IPS-20b (cell line): ENCODE measurements around the gene TBC1D3H.
"Not testable (repeated sequence)": the region's sequence is repeated elsewhere in the genome, so short reads cannot be mapped to it uniquely, and the experiment has no call there.

Experiments
- H3K27ac ChIP-seq: one replicate; pipeline ENCODE4 v1.5.1; 2013; ENCODE audit warnings: low read length
- H3K27me3 ChIP-seq: 2 replicates; pipeline ENCODE4 v1.6.1; 2013; ENCODE audit warnings: mild to moderate bottlenecking, low read length, inconsistent platforms; ENCODE audit not compliant: insufficient read depth
- H3K36me3 ChIP-seq: 2 replicates; pipeline ENCODE4 v1.6.1; 2013; ENCODE audit warnings: low read depth, mild to moderate bottlenecking, inconsistent platforms, low read length, moderate library complexity; ENCODE audit not compliant: insufficient read depth
- H3K4me1 ChIP-seq: 2 replicates; pipeline ENCODE4 v1.6.1; 2013; ENCODE audit warnings: mild to moderate bottlenecking, control low read depth, inconsistent platforms, low read length, moderate library complexity; ENCODE audit not compliant: insufficient read depth
- H3K4me3 ChIP-seq: 2 replicates; pipeline ENCODE4 v1.5.1; 2013; ENCODE audit warnings: mild to moderate bottlenecking, low read length, inconsistent platforms
- H3K9ac ChIP-seq: 2 replicates; pipeline ENCODE4 v1.6.1; 2013; ENCODE audit warnings: low read depth, mild to moderate bottlenecking, inconsistent platforms, low read length, moderate library complexity
- H3K9me3 ChIP-seq: 2 replicates; pipeline ENCODE4 v1.6.1; 2013; ENCODE audit warnings: mild to moderate bottlenecking, low read depth, low read length, inconsistent platforms; ENCODE audit not compliant: insufficient read depth

TBC1D3H gene

DNA sequence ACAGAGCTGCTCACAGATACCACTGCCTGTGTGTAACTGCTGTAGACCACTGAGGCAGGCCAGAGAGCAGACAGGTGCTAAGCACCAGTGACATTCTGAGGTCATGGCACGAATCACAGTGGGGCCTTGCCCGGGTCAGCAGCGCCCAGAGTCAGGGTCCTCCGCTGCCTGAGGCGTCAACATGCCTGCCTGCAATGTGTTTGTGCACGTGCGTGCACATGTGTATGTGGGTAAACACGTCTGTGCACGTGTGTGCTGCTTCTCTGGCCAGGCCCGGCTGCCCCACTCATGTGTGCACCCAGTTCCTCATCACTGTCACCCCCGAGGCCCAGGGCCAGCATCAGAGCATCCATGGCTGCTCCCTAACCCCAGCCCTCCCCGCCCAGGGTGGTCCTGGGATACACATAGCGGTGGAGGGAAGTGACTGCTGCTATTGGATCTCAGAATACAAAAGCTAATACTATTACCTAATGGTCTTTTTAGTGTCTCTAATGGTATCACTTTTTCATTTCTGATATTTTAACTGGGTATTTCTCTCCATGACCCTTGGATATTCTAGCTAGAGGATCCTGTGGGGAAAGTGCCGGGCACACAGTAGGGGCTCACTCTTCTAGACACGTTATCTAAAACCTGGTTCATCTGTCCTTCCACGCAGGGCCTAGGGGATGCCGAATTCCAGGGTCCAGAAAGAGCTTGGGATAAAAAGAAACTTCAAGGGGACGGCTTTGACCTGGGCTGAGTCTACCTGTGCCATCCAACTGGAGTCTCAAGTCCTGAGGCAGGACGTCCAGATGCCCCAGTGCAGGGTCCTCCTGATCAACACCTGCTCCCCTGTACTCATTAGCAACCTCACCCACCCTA lies at the start of gene TBC1D3H:
TBC1D3H (minus strand) TSS at position 51 of the 861 bp plus-strand sequence. CDS start 1,540 bp downstream, outside the sequence.
- H3K4me3 ChIP-seq, H3K27me3 ChIP-seq, H3K4me1 ChIP-seq, H3K36me3 ChIP-seq, H3K9me3 ChIP-seq, H3K9ac ChIP-seq, H3K27ac ChIP-seq: not testable (repeated sequence)

DNA sequence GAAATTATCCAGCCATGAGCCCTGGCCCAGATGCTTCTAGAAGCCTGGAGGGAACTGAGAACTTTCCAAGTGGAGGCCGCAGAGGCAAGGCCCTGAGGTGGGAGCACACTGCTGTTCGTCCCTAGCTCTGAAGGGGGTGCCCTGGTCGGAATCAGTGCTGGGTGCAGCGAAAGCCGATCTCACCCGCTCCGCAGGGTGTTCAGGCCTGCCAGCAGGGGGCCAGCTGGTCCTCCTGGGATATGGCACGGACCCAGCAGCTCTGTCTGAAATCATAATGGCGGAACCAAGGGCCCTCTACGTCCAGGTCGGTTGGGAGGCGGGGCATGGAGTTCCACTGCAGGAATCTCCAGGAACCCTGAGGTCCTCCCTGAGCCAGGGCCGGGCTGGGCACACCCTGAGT lies 40.7 kb upstream of the TBC1D3H start:
- H3K9me3 ChIP-seq, H3K4me3 ChIP-seq, H3K4me1 ChIP-seq, H3K27ac ChIP-seq, H3K9ac ChIP-seq, H3K36me3 ChIP-seq, H3K27me3 ChIP-seq: not testable (repeated sequence)

DNA sequence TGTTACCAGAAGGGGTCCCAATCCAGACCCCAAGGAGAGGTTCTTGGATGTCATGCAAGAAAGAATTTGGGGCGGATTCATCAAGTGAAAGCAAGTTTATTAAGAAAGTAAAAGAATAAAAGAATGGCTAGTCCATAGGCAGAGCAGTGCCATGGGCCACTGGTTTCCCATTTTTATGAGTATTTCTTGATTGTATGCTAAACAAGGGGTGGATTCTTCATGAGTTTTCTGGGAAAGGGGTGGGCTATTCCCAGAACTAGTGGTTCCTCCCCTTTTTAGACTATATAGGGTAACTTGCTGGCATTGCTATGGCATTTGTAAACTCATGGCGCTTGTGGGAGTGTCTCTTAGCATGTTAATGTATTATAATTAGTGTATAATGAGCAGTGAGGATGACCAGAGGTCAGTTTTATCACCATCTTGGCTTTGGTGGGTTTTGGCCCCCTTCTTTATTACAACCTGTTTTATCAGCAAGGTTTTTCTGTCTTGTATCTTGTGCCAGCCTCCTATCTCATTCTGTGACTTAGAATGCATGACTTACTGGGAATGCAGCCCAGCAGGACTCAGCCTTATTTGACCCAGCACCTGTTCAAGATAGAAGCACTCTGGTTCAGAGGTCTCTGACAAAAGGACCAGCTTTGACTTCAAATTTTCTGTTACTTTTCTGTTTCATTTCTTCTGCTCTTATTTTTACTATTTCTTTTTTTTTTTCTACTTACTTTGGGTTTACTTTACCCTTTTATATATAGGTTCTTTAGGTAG lies 27.1 kb upstream of the TBC1D3H start:
- not testable (repeated sequence) for H3K4me1 ChIP-seq, H3K4me3 ChIP-seq, H3K27me3 ChIP-seq, H3K9me3 ChIP-seq, H3K27ac ChIP-seq, H3K36me3 ChIP-seq, H3K9ac ChIP-seq

DNA sequence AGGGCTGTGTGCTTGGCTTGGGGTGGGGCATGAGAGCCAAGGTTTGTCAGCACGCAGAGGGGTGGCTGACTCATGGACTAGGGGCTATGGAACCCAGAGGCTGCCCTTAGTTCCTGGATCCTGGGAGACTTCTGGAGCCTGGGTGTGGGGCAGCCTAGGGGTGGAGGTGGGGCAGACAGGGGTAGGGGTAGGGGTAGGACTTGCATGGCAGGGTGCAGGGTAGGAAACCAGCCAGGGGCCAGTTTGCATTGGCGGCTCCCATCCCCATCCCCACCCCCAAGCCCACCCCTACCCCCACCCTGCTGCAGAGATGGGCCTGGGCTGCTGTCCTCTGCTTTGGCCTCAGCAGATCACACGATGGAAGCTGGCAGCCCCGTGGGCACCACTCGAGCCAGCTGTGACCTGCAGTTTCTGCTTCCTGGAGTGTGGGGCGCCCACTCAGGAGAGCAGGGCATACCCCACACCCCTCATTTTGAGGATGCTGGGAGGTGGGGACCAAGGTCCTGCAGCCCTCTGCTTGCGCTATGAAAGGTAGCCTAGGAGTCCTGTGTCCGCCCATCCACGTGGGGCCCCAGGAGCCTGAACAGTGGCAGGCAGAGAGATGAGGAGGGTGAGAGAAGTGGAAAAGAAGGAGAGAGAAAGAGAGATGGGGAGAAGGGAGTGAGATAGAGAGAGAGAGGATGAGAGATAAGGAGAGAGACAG lies 2.9 kb upstream of the TBC1D3H start:
- not testable (repeated sequence) for H3K9me3 ChIP-seq, H3K27ac ChIP-seq, H3K4me3 ChIP-seq, H3K36me3 ChIP-seq, H3K4me1 ChIP-seq, H3K27me3 ChIP-seq, H3K9ac ChIP-seq

DNA sequence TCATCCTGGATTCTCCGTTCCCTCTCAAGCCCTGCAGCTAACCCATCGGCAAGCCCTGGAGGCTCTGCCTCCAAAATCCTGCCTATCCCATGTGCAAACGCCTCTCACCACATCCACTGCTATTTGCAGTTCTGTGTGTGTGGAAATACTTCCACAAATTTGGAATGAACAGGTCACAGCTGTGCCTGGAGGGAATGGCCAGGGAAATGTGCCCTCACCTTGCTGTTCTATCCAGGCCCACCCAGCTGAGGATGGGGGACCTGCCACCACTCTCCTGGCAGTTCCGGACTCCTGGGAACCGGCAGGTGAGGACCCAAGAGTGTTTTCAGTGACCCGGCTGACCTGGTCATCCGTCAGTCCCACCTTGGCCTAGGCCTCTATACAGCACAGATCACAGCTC lies 12.3 kb downstream of the TBC1D3H start:
- not testable (repeated sequence) for H3K27me3 ChIP-seq, H3K27ac ChIP-seq, H3K4me1 ChIP-seq, H3K4me3 ChIP-seq, H3K9me3 ChIP-seq, H3K36me3 ChIP-seq, H3K9ac ChIP-seq

DNA sequence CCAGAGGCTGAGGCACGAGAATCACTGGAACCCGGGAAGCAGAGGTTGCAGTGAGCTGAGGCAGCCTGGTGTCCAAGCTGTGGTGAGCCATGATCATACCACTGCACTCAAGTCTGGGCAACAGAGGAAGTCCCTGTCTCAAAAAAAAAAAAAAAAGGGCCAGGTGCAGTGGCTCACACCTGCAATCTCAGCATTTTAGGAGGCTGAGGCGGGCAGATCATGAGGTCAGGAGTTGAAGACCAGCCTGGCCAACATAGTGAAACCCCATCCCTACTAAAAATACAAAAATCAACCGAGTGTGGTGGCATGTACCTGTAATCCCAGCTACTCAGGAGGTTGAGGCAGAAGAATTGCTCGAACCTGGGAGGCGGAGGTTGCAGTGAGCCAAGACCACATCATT lies 25.7 kb downstream of the TBC1D3H start:
- H3K27me3 ChIP-seq, H3K9ac ChIP-seq, H3K27ac ChIP-seq, H3K4me1 ChIP-seq, H3K36me3 ChIP-seq, H3K4me3 ChIP-seq, H3K9me3 ChIP-seq: not testable (repeated sequence)
